HEK293 (cell line): ENCODE measurements around the gene SF3B2.

Experiments
- HOXC10 ChIP-seq: sonication (generic); formaldehyde crosslinking; IDR thresholded peaks from 2 replicates; pipeline ENCODE4 v1.8.1; 2023; ENCODE audit warnings: mild to moderate bottlenecking, missing genetic modification reagents
- PRDM4 ChIP-seq: fragments of 450-650 bp; formaldehyde crosslinking; IDR thresholded peaks from 2 replicates; pipeline ENCODE4 v1.5.1; 2017; ENCODE audit warnings: missing biosample characterization, missing genetic modification characterization
- REST ChIP-seq: fragments of 450-650 bp; formaldehyde crosslinking; IDR thresholded peaks from 2 replicates; pipeline ENCODE4 v1.5.1; 2016; ENCODE audit warnings: missing biosample characterization, missing genetic modification characterization
- SP2 ChIP-seq: fragments of 450-650 bp; formaldehyde crosslinking; IDR thresholded peaks from 2 replicates; pipeline ENCODE4 v1.5.1; 2016; ENCODE audit warnings: missing biosample characterization, missing genetic modification characterization
- SP3 ChIP-seq: fragments of 450-650 bp; formaldehyde crosslinking; IDR thresholded peaks from 2 replicates; pipeline ENCODE4 v1.5.1; 2016; ENCODE audit warnings: missing biosample characterization, missing genetic modification characterization
- ZBTB7A ChIP-seq: fragments of 450-650 bp; formaldehyde crosslinking; IDR thresholded peaks from 2 replicates; pipeline ENCODE4 v1.5.1; 2016; ENCODE audit warnings: low read depth, missing biosample characterization, missing genetic modification characterization
- ZNF114 ChIP-seq: fragments of 450-650 bp; formaldehyde crosslinking; IDR thresholded peaks from 2 replicates; pipeline ENCODE4 v1.5.0; 2017; ENCODE audit warnings: missing biosample characterization, missing genetic modification characterization
- ZNF37A ChIP-seq: fragments of 450-650 bp; IDR thresholded peaks from 2 replicates; pipeline ENCODE4 v1.5.1; 2018; ENCODE audit warnings: missing biosample characterization, missing genetic modification characterization
- ZNF548 ChIP-seq: fragments of 450-650 bp; formaldehyde crosslinking; IDR thresholded peaks from 2 replicates; pipeline ENCODE4 v1.5.1; 2016; ENCODE audit warnings: missing biosample characterization, missing genetic modification characterization
- ZNF707 ChIP-seq: fragments of 450-650 bp; formaldehyde crosslinking; IDR thresholded peaks from 2 replicates; pipeline ENCODE4 v1.5.1; 2016; ENCODE audit warnings: missing biosample characterization, missing genetic modification characterization
- ZNF785 ChIP-seq: fragments of 450-650 bp; formaldehyde crosslinking; IDR thresholded peaks from 2 replicates; pipeline ENCODE4 v1.5.1; 2016; ENCODE audit warnings: missing biosample characterization, missing genetic modification characterization
- ZNF830 ChIP-seq: fragments of 450-650 bp; IDR thresholded peaks from 2 replicates; pipeline ENCODE4 v1.5.0; 2018; ENCODE audit warnings: missing biosample characterization, missing genetic modification characterization, low read depth, mild to moderate bottlenecking, moderate library complexity
- ZSCAN5A ChIP-seq: fragments of 450-650 bp; formaldehyde crosslinking; IDR thresholded peaks from 2 replicates; pipeline ENCODE4 v1.5.1; 2016; ENCODE audit warnings: missing biosample characterization, missing genetic modification characterization
- TF ChIP-seq, protein P1 (sequence below): fragments of 450-650 bp; formaldehyde crosslinking; IDR thresholded peaks from 2 replicates; pipeline ENCODE4 v1.5.1; 2016; ENCODE audit warnings: missing biosample characterization, missing genetic modification characterization

DNA sequence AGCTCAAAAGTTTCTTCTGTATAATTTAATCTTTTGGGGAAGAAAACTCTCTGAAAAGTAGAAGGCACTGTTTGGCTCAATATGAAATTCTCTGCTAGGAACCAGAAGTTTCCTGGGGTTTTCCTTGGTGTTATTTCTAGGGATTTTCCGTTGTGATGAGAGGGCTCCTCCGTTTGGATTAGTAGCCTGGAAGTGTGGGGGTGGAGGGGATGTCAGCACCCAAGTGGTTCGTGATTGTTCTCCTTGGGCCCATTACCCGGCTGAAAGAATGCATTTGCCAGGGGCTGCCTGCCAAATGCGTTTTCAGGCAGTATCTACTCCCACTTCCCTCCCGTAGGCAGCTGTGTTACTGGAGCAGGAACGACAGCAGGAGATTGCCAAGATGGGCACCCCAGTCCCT lies 4.3 kb downstream of the SF3B2 start:
- no peak for TF ChIP-seq REST (tag by site-specific recombination)
- TF ChIP-seq ZNF114 (tag by site-specific recombination) = no peak
- TF ChIP-seq ZNF707 (tag by site-specific recombination) = no peak
- TF ChIP-seq, protein P1, sequence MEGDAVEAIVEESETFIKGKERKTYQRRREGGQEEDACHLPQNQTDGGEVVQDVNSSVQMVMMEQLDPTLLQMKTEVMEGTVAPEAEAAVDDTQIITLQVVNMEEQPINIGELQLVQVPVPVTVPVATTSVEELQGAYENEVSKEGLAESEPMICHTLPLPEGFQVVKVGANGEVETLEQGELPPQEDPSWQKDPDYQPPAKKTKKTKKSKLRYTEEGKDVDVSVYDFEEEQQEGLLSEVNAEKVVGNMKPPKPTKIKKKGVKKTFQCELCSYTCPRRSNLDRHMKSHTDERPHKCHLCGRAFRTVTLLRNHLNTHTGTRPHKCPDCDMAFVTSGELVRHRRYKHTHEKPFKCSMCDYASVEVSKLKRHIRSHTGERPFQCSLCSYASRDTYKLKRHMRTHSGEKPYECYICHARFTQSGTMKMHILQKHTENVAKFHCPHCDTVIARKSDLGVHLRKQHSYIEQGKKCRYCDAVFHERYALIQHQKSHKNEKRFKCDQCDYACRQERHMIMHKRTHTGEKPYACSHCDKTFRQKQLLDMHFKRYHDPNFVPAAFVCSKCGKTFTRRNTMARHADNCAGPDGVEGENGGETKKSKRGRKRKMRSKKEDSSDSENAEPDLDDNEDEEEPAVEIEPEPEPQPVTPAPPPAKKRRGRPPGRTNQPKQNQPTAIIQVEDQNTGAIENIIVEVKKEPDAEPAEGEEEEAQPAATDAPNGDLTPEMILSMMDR (tag by site-specific recombination) = no peak
- TF ChIP-seq SP3 (tag by site-specific recombination) = no peak
- TF ChIP-seq PRDM4 (tag by site-specific recombination) = no peak
- TF ChIP-seq ZNF37A = no peak
- TF ChIP-seq ZSCAN5A (tag by site-specific recombination) = no peak
- no peak for TF ChIP-seq ZNF785
- no peak for TF ChIP-seq ZNF830 (tag by site-specific recombination)
- no peak for TF ChIP-seq SP2
- TF ChIP-seq ZBTB7A (tag by site-specific recombination) = no peak
- TF ChIP-seq HOXC10 (CRISPR knock-in tag) = no peak
- no peak for TF ChIP-seq ZNF548 (tag by site-specific recombination)
